NCI-H1092 (cell line): ENCODE data around the gene ZFAND2A.
"Not testable (repeated sequence)": the region's sequence is repeated elsewhere in the genome, so short reads cannot be mapped to it uniquely, and the experiment has no call there.

Experiments used
- DNase-seq: peaks from one replicate; lab custom pipeline; 2025; lab: John Stamatoyannopoulos, UW

ZFAND2A gene

GRCh38 chr7:1175597-1175966 lies 15.6 kb upstream of the ZFAND2A start:
- no peak for DNase-seq

GRCh38 chr7:1174881-1175596 lies 15.0 kb upstream of the ZFAND2A start:
- no peak for DNase-seq

- no peak for DNase-seq
Measured at GRCh38 chr7:1174002-1174401, 14.0 kb upstream of the ZFAND2A start.

GRCh38 chr7:1172666-1173523 lies 12.9 kb upstream of the ZFAND2A start:
- DNase-seq, result no peak

- DNase-seq, result not testable (repeated sequence)
Measured at GRCh38 chr7:1171516-1171915, 11.5 kb upstream of the ZFAND2A start.

- DNase-seq, result no peak
Measured at GRCh38 chr7:1170741-1171501, 10.9 kb upstream of the ZFAND2A start.

GRCh38 chr7:1169409-1170368 lies 9.7 kb upstream of the ZFAND2A start:
- DNase-seq, result no peak

GRCh38 chr7:1168422-1168821 lies 8.4 kb upstream of the ZFAND2A start:
- DNase-seq, result no peak

- no peak for DNase-seq
Measured at GRCh38 chr7:1164436-1164835, 4.4 kb upstream of the ZFAND2A start.

GRCh38 chr7:1163121-1163520 lies 3.1 kb upstream of the ZFAND2A start:
- DNase-seq, result no peak

- no peak for DNase-seq
Measured at GRCh38 chr7:1160670-1161021, 650 bp upstream of the ZFAND2A start.

- not testable (repeated sequence) for DNase-seq
Measured at GRCh38 chr7:1159231-1159630, 765 bp downstream of the ZFAND2A start.

- no peak for DNase-seq
Measured at GRCh38 chr7:1158203-1159126, 1.5 kb downstream of the ZFAND2A start.

- DNase-seq, result no peak
Measured at GRCh38 chr7:1156782-1157535, 3.0 kb downstream of the ZFAND2A start.

- DNase-seq, result not testable (repeated sequence)
Measured at GRCh38 chr7:1155818-1156781, 3.9 kb downstream of the ZFAND2A start.

- DNase-seq, result no peak
Measured at GRCh38 chr7:1154172-1154739, 5.7 kb downstream of the ZFAND2A start.

- no peak for DNase-seq
Measured at GRCh38 chr7:1152492-1152891, 7.5 kb downstream of the ZFAND2A start.
